Activated T-helper 1 cell treated with anti-CD3 and anti-CD28 coated beads, Interleukin-2, amount 50 U/mL, for 16 hours (primary cell): ENCODE measurements around the gene MIGA2.
A peak's percentile ranks its signal among the peaks of the same experiment; 100 is the strongest.
"Not testable (repeated sequence)": the region's sequence is repeated elsewhere in the genome, so short reads cannot be mapped to it uniquely, and the experiment has no call there.

Experiments
- DNase-seq, 2 donors: peaks; one replicate each; pipeline ENCODE4 v3.0.0-alpha.2; 2020; ENCODE audit warnings: low read depth in 1 of 2, low spot score in 1 of 2

Gene MIGA2

GRCh38 chr9:129011170-129011569 is 25.3 kb upstream of the MIGA2 start:
- no peak for DNase-seq

DNA sequence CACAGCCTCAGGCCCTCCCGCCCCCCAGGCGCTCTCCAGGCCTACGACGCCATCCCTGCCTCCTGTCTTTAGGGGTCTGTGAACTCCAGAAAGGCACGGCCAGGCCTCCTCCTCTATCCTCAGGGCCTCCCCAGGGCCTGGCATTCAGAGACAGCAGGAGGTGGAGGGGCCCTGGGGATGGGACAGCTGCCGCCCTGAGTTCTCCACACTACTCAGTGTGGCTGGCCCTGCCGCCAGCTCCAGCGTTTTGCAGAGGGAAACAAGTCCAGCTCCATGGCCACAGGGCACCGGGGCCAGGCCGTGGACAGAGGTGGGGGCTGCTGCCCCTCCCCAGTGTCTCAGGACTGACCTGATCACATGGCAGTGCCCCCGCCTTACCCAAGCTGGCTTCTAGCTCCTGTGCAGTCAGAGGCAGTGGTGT is 24.7 kb upstream of the MIGA2 start:
- DNase-seq, result no peak

DNA sequence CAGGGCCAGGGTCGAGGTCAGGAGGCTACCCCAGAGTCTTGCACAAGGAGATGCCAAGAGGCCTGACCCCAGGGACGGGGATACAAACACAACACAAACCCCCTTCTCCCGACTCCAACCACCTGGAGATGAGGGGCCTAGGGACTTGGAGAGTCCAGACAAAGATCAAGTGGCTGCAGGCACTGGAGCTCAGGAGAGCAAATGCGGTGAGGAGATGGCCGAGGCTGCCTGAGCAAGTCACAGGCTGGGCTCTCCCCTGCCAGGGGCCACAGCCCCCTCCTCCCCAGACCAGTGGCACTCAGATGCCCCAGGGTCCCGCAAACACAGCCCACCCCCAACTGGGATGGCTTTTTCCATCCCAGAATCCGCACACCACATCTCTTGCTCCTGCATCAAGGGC is 24.1 kb upstream of the MIGA2 start:
- no peak for DNase-seq

DNA sequence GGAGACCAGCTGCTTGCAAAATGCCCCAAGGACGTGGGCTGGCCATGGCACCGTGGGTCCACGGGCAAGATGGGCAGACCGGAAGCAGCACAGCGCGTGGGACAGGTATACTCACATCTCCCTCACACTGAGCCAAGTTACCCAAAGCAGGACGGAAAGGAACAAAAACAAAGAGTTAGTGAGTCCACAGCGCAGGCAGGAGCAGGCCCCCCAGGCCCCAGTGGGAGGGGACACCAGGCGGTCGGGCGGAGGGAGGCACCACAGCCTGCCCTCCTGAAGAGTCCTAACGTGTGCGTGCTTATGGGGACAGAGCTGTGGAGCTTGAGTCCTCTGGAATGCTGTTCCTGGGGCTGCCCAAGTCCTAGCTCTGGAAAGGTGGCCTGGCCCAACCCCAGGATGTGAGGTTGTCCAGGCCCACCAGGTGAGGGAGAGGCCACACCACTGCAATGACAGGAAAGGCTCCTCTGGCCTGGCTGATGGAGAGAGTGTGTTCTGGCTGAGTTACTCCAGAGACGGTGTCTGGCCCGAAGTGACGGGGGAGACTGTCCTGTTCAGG is 23.5 kb upstream of the MIGA2 start:
- no peak for DNase-seq

DNA sequence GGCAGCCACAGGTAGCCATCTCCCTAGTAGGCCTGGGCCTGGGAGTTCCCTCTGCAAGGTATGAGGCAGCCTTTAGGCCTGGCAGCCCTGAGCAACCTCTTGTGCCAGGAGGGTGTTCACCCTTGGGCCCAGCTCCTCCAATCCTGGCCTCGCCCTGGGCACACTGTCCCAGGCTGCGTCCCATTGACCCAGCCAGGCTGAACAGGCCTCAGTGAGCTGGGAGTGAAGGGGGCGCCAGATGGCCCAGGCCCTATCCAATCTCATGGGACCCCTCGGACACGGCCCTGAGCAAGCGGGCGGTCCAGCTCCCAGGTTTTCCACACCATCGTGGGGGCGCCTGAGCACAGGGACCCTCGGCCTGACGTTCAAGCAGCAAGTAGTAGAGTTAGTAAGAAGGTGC is 22.8 kb upstream of the MIGA2 start:
- no peak for DNase-seq

DNA sequence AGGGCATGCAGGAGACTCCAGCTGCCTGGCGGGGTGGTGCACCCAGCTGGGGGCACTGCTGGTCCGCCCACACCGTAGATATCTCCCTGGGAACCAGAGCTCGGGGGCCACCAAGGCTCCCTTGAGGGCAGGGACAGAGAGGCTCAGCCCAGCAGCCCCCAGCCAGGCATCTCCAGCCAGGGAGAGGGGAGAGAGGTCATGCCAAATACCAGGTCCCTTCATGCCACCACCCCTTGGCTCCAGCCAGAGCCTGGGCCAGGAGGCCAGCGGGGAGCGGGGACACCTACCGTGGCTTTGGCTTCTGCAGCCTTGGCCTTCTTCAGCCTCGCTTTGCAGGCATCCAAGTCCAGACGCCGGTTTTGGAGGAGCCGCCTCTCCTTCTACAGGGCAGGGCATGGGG is 22.3 kb upstream of the MIGA2 start:
- no peak for DNase-seq

DNA sequence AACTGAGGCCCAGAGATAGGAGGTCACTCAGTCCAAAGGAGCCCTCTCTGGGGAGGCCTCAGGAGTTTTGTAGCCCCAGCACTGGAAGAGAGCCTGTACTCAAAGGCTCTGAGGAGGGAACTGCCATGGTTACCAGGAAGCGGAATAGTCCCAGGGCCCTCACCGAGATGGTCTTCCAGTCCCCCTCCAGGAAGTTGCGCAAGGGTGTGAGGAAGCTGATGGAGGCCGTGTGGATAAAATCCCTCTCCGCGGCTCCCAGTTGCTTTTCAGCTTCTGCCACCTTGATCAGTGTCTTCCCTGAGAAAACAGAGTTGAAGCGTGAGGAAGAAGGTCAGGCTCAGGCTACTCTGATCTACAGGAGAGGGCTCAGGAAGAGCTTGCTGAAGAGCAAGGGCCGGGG is 21.8 kb upstream of the MIGA2 start:
- DNase-seq, result no peak

DNA sequence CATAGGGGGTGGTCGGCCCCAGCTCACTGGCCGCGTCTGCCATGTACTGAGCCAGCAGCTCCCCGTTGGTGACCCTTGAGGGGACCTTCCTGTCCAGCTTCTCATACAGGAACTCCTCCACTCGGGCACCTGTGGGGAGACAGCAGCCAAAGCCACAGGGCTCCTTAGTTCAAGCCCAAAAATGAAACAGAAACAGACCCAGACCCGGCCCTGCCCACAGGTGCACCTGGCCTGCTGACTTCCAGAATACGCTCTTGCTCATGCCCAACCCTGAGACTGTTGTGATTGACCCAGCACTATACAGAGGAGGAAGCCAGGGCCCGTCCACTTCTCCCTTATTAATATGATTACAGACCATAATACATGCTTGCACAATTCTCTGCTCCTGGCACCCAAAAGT is 15.3 kb upstream of the MIGA2 start:
- no peak for DNase-seq

GRCh38 chr9:129022037-129022436 is 14.4 kb upstream of the MIGA2 start:
- DNase-seq, result no peak

GRCh38 chr9:129023036-129023907 is 13.2 kb upstream of the MIGA2 start:
- no peak for DNase-seq

- DNase-seq, result no peak
Observed at GRCh38 chr9:129023908-129024233, 12.6 kb upstream of the MIGA2 start.

GRCh38 chr9:129026442-129027223 is 9.8 kb upstream of the MIGA2 start:
- no peak for DNase-seq

DNA sequence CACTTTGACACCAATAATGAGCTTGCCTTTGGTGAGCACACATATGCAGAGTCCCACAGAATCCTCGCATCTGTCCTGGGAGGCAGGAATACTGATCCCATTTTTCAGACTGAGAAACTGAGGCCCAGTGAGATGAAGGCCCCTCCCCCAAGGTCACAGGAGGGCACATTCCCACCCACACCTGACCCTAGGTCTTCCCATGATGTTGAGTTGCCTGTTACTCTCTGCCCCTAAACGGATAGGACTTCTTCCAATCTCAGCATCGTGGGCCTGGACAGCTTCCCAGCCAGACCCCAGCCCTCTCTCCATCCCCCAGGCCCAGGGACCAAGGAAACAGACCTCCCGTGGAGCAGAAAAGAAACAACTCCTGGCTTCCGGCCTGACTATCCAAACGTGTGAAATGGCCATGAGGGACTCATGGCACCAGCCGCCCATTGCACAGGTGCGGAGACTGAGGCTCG is 9.2 kb upstream of the MIGA2 start:
- no peak for DNase-seq

- DNase-seq, result peak in 1 of 2 donors; percentile 59
Observed at GRCh38 chr9:129027685-129028191, 8.7 kb upstream of the MIGA2 start.

GRCh38 chr9:129028192-129028966 is 8.0 kb upstream of the MIGA2 start, which contains the start of gene SH3GLB2:
SH3GLB2 (minus strand) TSS chr9:129028331; CDS start chr9:129028154, 177 bp downstream.
- peak; percentile 92 to 94 for DNase-seq

DNA sequence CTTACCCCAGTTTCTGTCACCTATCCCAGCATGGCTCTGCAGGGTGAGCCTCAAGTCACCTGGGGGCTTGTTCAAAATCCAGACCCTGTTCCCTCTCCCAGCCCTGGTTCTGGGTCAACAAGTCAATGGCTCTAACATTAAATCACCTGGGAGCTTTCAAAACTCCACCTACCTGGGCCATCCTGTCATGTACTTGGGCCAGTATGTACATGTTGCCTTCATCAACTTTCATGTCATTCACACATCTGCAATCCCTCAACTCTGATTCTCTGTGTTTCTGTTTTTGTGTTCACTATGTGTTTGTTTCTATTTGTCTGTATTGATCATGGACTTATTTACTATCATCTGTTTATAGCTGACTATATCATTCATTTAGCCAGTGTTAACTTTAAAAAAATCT is 6.2 kb upstream of the MIGA2 start:
- no peak for DNase-seq

GRCh38 chr9:129031514-129031913 is 4.9 kb upstream of the MIGA2 start:
- no peak for DNase-seq

DNA sequence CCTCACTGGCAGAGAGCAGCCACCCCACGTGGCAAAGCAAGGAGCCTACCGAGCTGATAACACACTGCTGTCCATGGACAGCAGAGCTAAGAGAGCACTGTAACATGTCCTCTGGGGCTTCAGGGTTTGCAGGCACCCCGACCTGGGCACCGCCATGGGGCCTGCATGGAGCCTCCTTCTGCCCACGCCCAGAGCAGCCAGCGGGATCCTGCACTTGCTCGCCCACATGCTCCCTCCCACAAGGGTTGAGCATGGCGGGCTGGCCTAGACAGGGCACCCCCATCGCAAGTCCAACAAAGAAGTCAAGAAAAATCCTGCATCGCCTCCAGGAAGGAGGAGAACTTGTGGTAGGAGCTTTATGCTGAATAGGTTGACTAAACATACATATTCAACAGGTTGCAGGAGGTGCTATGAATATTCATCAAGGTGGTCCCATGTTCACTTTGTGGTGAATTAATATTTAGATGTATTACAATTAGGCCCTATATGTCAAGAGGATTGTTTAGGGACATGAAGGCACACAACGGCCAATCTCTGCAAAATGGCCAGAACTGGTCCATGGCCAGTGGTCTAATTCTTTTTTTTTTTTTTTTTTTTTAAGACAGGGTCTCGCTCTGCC is 3.8 kb upstream of the MIGA2 start:
- DNase-seq, result no peak

- DNase-seq, result no peak
Observed at GRCh38 chr9:129033216-129033615, 3.2 kb upstream of the MIGA2 start.

DNA sequence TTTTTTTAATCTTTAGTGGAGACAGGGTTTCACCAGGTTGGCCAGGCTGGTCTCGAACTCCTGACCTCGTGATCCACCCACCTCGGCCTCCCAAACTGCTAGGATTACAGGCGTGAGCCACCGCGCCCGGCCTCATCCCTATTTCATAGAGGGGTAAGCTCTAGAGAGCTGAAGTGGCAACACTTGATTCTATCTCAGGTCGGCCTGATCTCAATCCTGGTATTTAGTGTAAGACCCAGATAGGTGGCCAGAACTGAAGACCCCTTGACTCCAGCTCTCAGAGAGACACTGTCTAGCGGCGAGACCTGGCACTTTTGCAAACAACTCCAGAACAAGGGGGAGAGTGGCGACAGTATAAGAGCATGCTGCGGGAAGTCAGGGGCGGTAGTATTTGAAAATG is 588 bp upstream of the MIGA2 start:
- DNase-seq, result not testable (repeated sequence)
